HG03378 (cell line): ENCODE measurements around the gene WDFY3.

Source experiments
- ATAC-seq: cut with Tn5 transposase; IDR thresholded peaks from one replicate; pipeline ENCODE4 v1.9.1; 2021; ENCODE audit warnings: mild to moderate bottlenecking, moderate library complexity; ENCODE audit not compliant: unreplicated experiment

Gene WDFY3

GRCh38 chr4:84908876-84909275 lies 57.6 kb downstream of the WDFY3 start:
- ATAC-seq, result no peak

- ATAC-seq, result no peak
Observed at GRCh38 chr4:84907145-84907544, 59.3 kb downstream of the WDFY3 start.

- ATAC-seq, result no peak
Observed at GRCh38 chr4:84905646-84906045, 60.8 kb downstream of the WDFY3 start.

DNA sequence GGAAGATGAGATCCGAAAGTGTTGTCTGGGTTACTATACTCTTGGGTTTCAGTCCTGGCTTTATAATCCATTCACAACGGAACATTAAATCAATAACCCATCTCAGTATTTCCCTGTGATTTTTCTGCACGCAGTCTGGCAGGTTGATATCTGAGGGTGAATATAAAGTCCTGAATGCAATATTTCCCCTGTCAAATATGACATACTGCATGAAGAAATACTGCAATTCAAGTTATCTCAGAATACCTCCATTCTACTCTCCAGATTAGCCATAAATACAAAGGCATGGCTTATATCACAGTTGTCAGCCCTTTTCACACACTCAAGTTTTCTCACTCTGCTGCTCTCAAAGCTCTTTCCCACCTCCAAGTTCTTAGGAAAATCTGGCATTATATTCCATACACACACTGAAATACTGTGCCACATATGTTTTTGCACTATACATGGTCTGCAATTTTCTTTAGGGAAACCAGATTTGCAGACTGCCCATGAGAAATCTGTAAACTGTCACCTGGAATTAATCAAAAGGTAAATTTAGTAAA lies 64.7 kb downstream of the WDFY3 start:
- ATAC-seq, result no peak

GRCh38 chr4:84901173-84901572 lies 65.3 kb downstream of the WDFY3 start:
- no peak for ATAC-seq

DNA sequence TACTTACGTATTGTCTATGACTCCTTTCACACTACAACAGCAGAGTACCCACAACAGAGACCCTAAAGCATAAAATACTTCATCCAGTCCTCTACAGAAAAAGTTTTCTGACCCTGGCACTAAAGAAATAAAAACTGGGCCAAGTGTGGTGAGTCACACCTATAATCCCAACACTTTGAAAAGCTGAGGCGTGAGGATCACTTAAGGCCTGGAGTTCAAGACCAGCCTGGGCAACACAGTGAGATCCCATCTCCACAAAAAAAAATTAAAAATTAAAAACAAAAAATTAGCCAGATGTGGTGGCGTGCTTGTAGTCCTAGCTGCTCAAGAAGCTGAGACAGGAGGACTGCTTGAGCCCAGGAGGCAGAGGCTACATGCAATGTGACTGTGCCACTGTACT lies 66.9 kb downstream of the WDFY3 start:
- no peak for ATAC-seq

DNA sequence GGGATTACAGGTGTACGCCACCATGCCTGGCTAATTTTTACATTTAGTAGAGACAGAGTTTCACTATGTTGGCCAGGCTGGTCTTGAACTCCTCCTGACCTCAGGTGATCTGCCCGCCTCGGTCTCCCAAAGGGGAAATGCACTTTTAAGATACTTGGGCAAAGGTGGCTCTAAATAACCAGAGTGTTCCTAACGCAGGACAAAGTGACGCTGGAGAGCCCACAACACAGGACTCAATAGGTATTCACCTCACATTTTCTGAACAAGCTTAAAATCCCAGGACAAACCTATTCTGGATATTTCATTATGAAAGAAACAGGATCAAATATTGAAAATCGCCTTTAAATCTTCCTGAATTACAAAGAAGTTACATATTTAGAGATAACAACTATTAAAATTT lies 69.0 kb downstream of the WDFY3 start:
- no peak for ATAC-seq

DNA sequence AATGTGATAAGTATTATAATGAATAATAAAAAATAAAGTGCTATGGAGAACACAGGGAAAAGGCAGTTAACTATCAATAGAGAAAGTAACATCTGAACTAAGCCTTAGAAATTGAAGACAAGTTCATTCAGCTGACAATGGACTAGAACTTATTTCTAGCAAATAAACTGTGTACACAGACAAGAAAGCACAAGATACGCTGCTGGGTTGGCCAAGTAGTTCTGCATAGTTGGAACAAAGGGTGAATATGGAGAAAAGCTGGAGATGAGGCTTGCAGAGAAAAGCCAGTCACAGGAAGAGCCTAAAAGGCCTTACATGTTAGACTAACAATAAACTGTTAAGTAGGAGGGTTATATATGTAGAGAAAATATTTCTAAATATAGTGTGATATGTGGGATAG lies 71.2 kb downstream of the WDFY3 start:
- ATAC-seq, result no peak

DNA sequence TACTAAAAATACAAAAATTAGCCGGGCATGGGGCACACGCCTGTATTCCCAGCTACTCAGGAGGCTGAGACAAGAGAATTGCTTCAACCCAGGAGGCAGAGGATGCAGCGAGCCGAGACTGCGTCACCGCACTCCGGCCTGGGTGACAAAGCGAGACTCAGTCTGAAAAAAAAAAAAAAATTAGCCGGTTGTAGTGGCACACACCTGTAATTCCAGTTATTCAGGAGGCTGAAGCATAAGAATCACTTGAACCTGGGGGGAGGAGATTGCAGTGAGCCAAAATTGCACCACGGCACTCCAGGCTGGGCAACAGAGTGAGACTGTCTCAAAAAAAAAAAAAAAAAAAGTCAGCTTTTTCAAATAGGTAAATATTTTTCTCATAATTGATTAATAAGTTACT lies 71.9 kb downstream of the WDFY3 start:
- ATAC-seq, result no peak

GRCh38 chr4:84892950-84893349 lies 73.5 kb downstream of the WDFY3 start:
- ATAC-seq, result no peak

DNA sequence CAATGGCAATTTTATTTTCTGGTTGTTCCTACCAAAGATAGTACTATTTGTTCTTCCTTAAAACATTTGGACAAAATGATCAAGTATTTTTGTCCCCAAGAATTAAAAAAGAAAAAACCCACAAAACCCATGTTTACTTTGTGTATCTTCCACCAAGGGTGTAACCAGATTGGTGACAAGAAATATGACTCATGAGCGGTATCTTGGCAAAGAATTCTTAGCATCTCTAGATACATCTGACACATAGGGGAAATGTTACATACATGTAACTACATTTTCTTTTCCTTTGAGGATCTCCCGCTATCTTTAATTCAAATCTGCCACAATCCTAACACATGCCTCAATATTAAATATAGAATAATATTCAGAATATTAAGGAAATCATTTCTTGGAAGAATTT lies 78.7 kb downstream of the WDFY3 start:
- ATAC-seq, result no peak

GRCh38 chr4:84879651-84880200 lies 86.8 kb downstream of the WDFY3 start:
- ATAC-seq, result no peak

- ATAC-seq, result no peak
Observed at GRCh38 chr4:84878546-84878945, 87.9 kb downstream of the WDFY3 start.

- no peak for ATAC-seq
Observed at GRCh38 chr4:84878090-84878489, 88.4 kb downstream of the WDFY3 start.

- ATAC-seq, result no peak
Observed at GRCh38 chr4:84877051-84877833, 89.2 kb downstream of the WDFY3 start.

GRCh38 chr4:84875636-84876371 lies 90.7 kb downstream of the WDFY3 start:
- ATAC-seq, result no peak

GRCh38 chr4:84874619-84875018 lies 91.9 kb downstream of the WDFY3 start:
- no peak for ATAC-seq

DNA sequence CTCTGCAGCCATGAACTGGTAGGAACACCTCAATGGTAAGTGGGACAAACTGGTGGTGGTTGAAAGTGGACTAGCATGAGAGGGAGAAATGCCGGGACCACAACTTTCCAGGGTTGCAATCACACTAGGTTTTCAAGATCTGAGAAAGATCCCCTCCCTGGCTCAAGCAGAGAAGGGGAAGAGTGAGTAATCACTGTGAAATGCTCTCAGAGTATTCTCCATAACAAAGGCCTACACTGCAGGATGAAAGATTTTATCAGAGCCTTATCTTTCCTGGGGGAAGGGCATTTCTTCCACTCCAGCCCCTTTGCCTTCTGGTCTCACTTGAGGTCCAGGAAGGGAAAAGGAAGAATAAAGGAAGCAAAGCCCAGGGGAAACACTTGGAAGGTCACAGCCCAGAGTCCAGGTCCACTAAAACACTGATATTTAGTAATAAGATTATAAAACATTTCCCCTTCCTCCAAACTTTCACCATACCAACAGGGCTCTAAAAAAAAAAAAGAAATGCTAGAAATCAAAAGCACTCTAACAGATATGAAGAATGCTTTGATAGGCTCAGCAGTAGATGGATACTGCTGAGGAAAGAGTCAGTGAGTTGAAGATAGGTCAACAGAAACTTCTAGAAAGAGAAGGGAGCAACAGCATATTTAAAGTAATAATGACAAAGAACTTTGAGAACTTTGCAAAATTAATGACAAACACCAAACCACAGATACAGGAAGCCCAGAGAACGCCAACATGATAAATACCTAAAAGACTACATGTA lies 95.9 kb downstream of the WDFY3 start:
- no peak for ATAC-seq

- no peak for ATAC-seq
Observed at GRCh38 chr4:84866295-84866694, 100.2 kb downstream of the WDFY3 start.

- no peak for ATAC-seq
Observed at GRCh38 chr4:84865600-84865999, 100.9 kb downstream of the WDFY3 start.

- no peak for ATAC-seq
Observed at GRCh38 chr4:84862064-84862463, 104.4 kb downstream of the WDFY3 start.
